ENCODE measurements around the gene ZNF66.

Gene ZNF66

GRCh38 chr19:20840371-20840770 is 64.3 kb downstream of the ZNF66 start:
- no peak overlapping the region for H3K4me2 ChIP-seq (ENCODE audit: low read depth, low read length, poor library complexity, severe bottlenecking)
- no peaks in the 10 kb centered on the region for H3K27me3 ChIP-seq (ENCODE audit: insufficient read depth, low read length, poor library complexity, severe bottlenecking)
- H3K4me3 ChIP-seq (ENCODE audit: low read length, poor library complexity, severe bottlenecking): no peak overlapping the region
- no peak overlapping the region for H3K9ac ChIP-seq (ENCODE audit: low read depth, low read length, poor library complexity, severe bottlenecking)
- no peaks in the 10 kb centered on the region for H3K36me3 ChIP-seq (ENCODE audit: insufficient read depth, low read length)
- H3K9me3 ChIP-seq (ENCODE audit: insufficient read depth, low read depth, low read length): peaks cover 2% of the 10 kb centered on the region; the same call in 1 of the 2 replicates
- no peaks in the 10 kb centered on the region for H4K20me1 ChIP-seq (ENCODE audit: insufficient read depth, low read length, poor library complexity, severe bottlenecking)
- H3K4me1 ChIP-seq (ENCODE audit: insufficient read depth, low read length, poor library complexity, severe bottlenecking): no peaks in the 10 kb centered on the region
- H2AFZ ChIP-seq (ENCODE audit: low read length): no peak overlapping the region
- H3F3A ChIP-seq (ENCODE audit: low read depth): no peaks in the 10 kb centered on the region
- H3K79me2 ChIP-seq (ENCODE audit: insufficient read depth, low read length): no peaks in the 10 kb centered on the region
- H3K9me2 ChIP-seq (replicated peaks; ENCODE audit: low read depth, low read length): no peaks in the 10 kb centered on the region
- TF ChIP-seq CTCF (conservative IDR thresholded peaks at IDR 0.05; ENCODE audit: low read length) (no peak), EZH2phosphoT487 (IDR thresholded peaks at IDR 0.05; ENCODE audit: borderline replicate concordance) (no peak)
